Suprapubic skin (tissue), 4 donors: ENCODE results near the gene MFAP4. TPM values are rescaled to one million over a fixed set of nuclear protein-coding genes. Genes with fewer than 3 reads are reported as not detected.
A peak's percentile ranks its signal among the peaks of the same experiment; 100 is the strongest.

Source experiments
- DNase-seq, 2 donors: peaks; one replicate each; pipeline ENCODE4 v3.0.0-alpha.2; 2019; ENCODE audit warnings: low spot score in 2 of 2
- H3K27ac ChIP-seq: fragments of 200-600 bp; sonication (generic); one replicate; pipeline ENCODE4 v1.5.1; 2019
- H3K27me3 ChIP-seq: fragments of 200-600 bp; sonication (generic); one replicate; pipeline ENCODE4 v1.5.1; 2019
- H3K36me3 ChIP-seq: fragments of 200-600 bp; sonication (generic); one replicate; pipeline ENCODE4 v1.5.1; 2019
- H3K4me1 ChIP-seq: fragments of 200-600 bp; sonication (generic); one replicate; pipeline ENCODE4 v1.5.1; 2019
- H3K4me3 ChIP-seq: fragments of 200-600 bp; sonication (generic); one replicate; pipeline ENCODE4 v1.5.1; 2019; ENCODE audit warnings: mild to moderate bottlenecking
- H3K9me3 ChIP-seq: fragments of 200-600 bp; sonication (generic); one replicate; pipeline ENCODE4 v1.5.1; 2019
- CTCF ChIP-seq, 2 donors: fragments of 200-600 bp in 1 of 2; fragments of 450-650 bp in 1 of 2; sonication (generic) in 1 of 2; IDR thresholded peaks; one replicate each; pipeline ENCODE4 v1.5.1; 2016 to 2019; ENCODE audit warnings: antibody characterized with exemption in 2 of 2, mild to moderate bottlenecking in 1 of 2, moderate library complexity in 1 of 2
- EP300 ChIP-seq: sonication (generic); formaldehyde crosslinking; IDR thresholded peaks from one replicate; pipeline ENCODE4 v1.6.1; 2017; ENCODE audit warnings: antibody characterized with exemption
- POLR2A ChIP-seq, 2 donors: fragments of 450-650 bp; IDR thresholded peaks; one replicate each; pipeline ENCODE4 v1.6.1; 2017; ENCODE audit warnings: antibody characterized with exemption in 2 of 2, mild to moderate bottlenecking in 2 of 2, moderate library complexity in 2 of 2
- POLR2AphosphoS5 ChIP-seq, 3 donors: sonication (generic); formaldehyde crosslinking; IDR thresholded peaks; one replicate each; pipeline ENCODE4 v1.6.1; 2017; ENCODE audit warnings: antibody characterized with exemption in 3 of 3
- WGBS: methylation state at CpG from one replicate; pipeline ENCODE4 v1.1.5; 2018; 5-methylcytosine and 5-hydroxymethylcytosine counted together
- total RNA-seq, 4 donors: library from RNA; depleted of rRNA; stranded (reverse); fragments of >200 nt; gene quantifications; one replicate each; pipeline ENCODE4 v1.1.0, GENCODE V29; 2016

Gene MFAP4
- total RNA-seq, 4 donors from 2014 or later = 14.9 to 27.8 (median 24.9) TPM

GRCh38 chr17:19363114-19363438 lies 23.9 kb downstream of the MFAP4 start:
- Histone ChIP-seq H3K36me3 (no peaks in the 10 kb centered on the region), H3K9me3 (no peaks in the 10 kb centered on the region), H3K27ac (peak overlapping the region; percentile 75), H3K4me3 (peak overlapping the region; percentile 75), H3K4me1 (peaks cover 22% of the 10 kb centered on the region), H3K27me3 (no peaks in the 10 kb centered on the region)
- TF ChIP-seq POLR2A (IDR thresholded peaks at IDR 0.05) = no peak
- no peak for TF ChIP-seq CTCF (IDR thresholded peaks at IDR 0.05)
- no peak for TF ChIP-seq EP300
- no peak for TF ChIP-seq POLR2AphosphoS5 (IDR thresholded peaks at IDR 0.05)
- WGBS = 31% methylated on average over 14 of the region's 14 CpGs
- DNase-seq = no peak

DNA sequence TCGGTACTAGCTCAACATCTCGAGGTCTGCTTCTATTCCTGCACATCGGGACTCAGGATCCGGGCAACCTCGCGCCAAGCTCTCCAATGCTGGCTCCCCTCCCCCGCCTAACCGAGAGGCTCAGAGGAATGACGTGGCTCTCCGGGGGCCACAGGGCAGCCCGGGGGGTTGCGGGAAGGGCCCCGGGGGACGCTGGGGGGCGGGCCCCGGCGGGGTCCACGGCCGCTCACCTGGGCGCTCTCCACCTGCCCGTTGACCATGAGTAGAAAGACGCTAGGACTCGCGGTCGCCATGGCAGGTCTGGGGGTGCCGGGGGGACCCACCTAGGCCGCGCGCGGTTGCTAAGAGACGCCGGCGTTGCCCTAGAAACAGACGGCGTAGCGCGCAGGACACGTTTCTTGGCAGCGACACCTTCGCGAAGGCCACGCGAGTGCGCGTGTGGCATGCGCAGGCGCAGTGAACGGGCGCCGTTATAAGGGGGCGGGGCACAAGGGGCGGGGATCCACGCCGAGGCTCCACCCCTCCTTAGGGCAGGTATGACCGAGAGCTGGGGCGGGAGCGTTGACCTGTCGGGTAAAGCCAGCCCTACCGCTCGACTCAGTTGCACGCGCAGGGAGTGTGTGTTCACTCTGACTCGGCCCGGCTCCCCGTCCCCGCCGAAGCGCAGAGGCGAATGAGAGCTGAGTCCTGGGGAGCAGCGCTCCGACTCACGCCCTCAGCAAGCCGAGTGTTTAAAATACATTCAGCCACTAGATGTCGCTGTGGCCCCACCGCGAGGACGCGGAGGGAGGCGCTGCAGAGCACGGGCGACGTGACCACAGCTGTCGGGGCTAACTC lies 24.5 kb downstream of the MFAP4 start, which contains the start of gene B9D1:
Gene B9D1 (minus strand): TSS at position 447 of the 837 bp plus-strand sequence. CDS start 154 bp downstream, at position 293.
- TF ChIP-seq CTCF (IDR thresholded peaks at IDR 0.05) (peak; percentile 89 to 95), POLR2A (IDR thresholded peaks at IDR 0.05) (no peak), POLR2AphosphoS5 (IDR thresholded peaks at IDR 0.05) (peak in 2 of 3 donors; percentile 48 to 64), EP300 (no peak)
- WGBS = 0% methylated on average over 28 of the region's 83 CpGs
- Histone ChIP-seq H3K4me1 (peaks cover 22% of the 10 kb centered on the region), H3K4me3 (peak within 1 kb of the TSS; percentile 75), H3K27me3 (no peaks in the 10 kb centered on the region), H3K36me3 (peaks cover 5% of the 10 kb centered on the region), H3K27ac (peak within 1 kb of the TSS; percentile 75), H3K9me3 (no peaks in the 10 kb centered on the region)
- DNase-seq = peak; percentile 94 to 96

DNA sequence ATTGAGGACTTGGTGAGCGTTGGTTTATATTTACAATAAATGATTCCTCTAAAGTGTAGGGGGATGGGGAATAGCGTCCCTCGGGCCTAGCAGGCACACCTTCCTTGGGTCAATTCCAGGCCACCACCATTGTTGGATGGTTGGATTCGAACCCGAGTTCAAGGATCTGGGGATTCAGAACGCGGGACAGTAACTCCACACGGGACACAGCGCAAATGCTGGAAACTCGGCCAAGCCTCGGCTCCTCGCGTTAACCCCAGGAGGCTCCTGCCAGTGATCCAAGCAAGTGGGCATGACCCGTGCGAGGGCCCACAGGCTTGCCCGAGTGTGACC lies 25.1 kb downstream of the MFAP4 start:
- H3K27me3 ChIP-seq = no peaks in the 10 kb centered on the region
- WGBS = 17% methylated on average over 16 of the region's 16 CpGs
- TF ChIP-seq CTCF (IDR thresholded peaks at IDR 0.05) = no peak
- no peak for TF ChIP-seq POLR2A (IDR thresholded peaks at IDR 0.05)
- TF ChIP-seq EP300 = no peak
- no peak for TF ChIP-seq POLR2AphosphoS5 (IDR thresholded peaks at IDR 0.05)
- H3K4me3 ChIP-seq = peak overlapping the region; percentile 75
- DNase-seq = no peak
- H3K36me3 ChIP-seq = peaks cover 8% of the 10 kb centered on the region
- H3K9me3 ChIP-seq = no peaks in the 10 kb centered on the region
- H3K27ac ChIP-seq = peak overlapping the region; percentile 75
- H3K4me1 ChIP-seq = peaks cover 22% of the 10 kb centered on the region

- Histone ChIP-seq H3K4me3 (peak overlapping the region; percentile 75), H3K9me3 (no peaks in the 10 kb centered on the region), H3K36me3 (peaks cover 8% of the 10 kb centered on the region), H3K27ac (no peak overlapping the region), H3K27me3 (no peaks in the 10 kb centered on the region), H3K4me1 (peaks cover 22% of the 10 kb centered on the region)
- no peak for DNase-seq
- 73% methylated on average over 6 of the region's 6 CpGs for WGBS
- TF ChIP-seq EP300 = no peak
- TF ChIP-seq POLR2A (IDR thresholded peaks at IDR 0.05) = no peak
- no peak for TF ChIP-seq CTCF (IDR thresholded peaks at IDR 0.05)
- TF ChIP-seq POLR2AphosphoS5 (IDR thresholded peaks at IDR 0.05) = no peak
Observed at GRCh38 chr17:19361326-19361725, 25.7 kb downstream of the MFAP4 start.

GRCh38 chr17:19360772-19361171 lies 26.2 kb downstream of the MFAP4 start:
- H3K27me3 ChIP-seq = no peaks in the 10 kb centered on the region
- no peak overlapping the region for H3K27ac ChIP-seq
- H3K9me3 ChIP-seq = no peaks in the 10 kb centered on the region
- DNase-seq = no peak
- peaks cover 22% of the 10 kb centered on the region for H3K4me1 ChIP-seq
- no peak overlapping the region for H3K4me3 ChIP-seq
- WGBS = 90% methylated on average over 8 of the region's 8 CpGs
- no peak for TF ChIP-seq EP300
- peaks cover 8% of the 10 kb centered on the region for H3K36me3 ChIP-seq
